Stimulated activated CD4-positive, alpha-beta T cell treated with anti-CD3 and anti-CD28 coated beads, Interleukin-1b, Interleukin-23, amount 100 ng/mL, for 48 hours (primary cell): ENCODE measurements around the gene IFIT5.
"Not testable (repeated sequence)": the region's sequence is repeated elsewhere in the genome, so short reads cannot be mapped to it uniquely, and the experiment has no call there.

Experiments used
- DNase-seq: peaks from one replicate; pipeline ENCODE4 v3.0.0-alpha.2; 2020

IFIT5 gene

DNA sequence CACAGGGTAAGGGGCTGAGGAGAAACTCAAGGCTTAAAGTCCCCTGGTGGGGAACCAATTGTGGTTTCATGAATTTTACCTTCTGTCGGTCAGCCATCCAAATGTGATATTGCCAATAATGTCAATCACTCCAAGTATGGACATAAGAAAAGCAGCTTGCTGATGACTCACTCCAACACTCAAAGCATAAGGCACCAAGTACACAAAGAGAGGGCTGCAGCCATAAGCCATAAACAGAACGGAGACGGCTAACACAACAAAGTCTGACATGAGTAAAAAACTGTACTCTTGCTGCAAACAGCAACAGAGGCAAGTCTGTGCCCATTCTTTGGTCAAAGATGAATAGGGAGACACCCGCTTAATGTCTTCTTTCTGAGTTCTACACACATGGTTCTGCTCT is 24.2 kb downstream of the IFIT5 start:
- no peak for DNase-seq

DNA sequence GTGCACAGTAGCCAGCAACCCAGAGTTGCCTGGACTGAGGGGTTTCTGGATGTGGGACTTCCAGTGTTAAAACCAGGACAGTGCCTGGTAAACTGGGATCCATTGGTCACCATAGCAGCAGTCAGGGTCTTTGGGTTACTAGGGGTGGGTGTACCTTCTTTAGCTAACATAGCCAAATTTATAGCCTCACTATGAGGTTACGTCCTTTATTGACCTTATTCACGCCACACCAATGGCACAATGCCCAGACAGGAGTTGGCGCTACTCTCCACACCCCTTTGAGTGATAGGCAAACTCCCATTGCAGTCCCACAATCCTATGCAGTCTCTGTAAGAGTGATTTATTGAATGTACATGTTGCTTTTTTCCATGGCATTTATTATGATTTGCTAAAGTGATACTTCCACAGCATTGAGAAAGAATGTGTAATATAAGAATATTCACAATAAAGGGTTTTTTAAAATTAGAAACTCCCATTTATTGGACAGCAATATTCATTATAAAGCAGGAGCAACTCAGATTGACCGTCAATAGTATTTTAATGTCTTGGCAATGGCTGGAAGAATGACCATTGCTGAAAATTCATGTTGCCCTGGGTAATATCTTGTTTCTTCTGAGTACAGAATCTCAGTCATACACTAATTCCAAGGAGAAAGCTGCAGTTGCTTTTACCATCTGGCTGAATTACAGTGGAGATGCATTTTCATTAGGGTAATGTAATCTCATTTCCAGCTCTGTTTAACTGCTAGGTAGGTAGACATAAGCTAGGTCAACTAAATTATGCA is 26.1 kb downstream of the IFIT5 start:
- no peak for DNase-seq

DNA sequence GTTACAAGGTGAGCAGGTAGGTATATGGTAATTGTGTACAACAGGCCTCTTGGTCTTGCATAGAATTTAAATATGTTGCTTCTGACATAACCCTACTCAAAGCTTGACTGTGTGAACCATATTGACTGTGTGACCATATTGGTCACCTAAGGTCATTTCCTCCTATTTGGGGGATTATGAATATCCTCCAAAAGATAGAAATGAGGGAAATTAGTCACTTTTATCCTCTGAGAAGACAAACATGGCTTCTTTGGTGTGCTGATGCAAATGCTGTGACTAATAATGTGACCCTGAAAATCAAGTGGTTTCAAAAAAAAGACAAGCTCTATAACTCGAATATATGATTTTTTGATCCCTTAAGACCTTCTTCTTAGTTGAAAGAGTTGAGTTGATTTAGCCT is 27.9 kb downstream of the IFIT5 start:
- DNase-seq = no peak

DNA sequence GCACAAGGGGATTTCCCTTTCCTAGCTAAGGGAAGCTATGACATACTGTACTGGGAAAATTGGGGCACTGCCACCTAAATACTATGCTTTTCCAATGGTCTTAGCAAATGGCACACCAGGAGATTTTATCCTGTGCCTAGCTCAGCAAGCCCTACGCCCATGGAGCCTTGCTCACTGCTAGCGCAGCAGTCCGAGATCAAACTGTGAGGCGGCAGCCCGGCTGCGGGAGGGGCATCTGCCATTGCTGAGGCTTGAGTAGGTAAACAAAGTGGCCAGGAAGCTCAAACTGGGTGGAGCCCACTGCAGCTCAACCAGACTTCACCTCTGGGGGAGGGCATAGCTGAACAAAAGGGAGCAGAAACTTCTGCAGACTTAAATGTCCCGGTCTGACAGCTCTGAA is 30.5 kb downstream of the IFIT5 start:
- not testable (repeated sequence) for DNase-seq

DNA sequence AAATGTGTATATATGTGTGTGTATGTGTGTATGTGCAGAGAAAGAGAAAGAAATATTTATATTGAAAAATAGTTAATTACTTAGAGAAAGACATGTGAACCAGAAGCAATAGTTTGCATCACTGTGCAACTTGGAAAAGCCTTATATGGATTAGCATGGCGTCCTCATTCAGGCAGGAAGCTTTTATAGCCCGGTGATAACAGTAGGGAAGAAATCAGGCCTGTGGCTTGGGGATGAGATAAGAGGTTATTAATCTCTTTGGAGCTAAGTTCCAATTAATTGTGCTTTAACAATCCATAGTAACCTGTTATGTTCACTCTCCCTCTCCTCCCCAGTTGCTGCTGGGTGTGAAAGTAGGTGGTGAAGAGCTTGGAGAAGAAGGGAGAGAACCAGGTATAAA is 36.5 kb downstream of the IFIT5 start:
- DNase-seq = no peak

DNA sequence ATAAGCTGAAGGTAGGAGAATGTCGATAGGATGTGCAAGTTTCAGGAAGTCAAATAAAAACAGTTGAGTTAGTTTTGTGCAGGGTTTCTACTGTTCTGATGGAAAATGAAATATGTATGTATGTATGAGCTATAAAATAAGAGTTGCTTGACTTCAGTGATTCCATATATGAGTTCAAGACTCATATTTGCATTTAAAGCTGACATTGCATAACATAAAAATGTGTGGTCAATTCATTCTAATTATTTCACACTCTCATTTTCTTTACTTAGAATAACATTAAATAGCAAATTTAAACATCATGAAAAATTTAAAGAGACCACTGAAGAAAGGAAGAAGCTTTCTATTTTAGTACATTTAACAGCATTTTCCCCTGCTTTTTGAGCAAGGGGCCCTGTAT is 37.8 kb downstream of the IFIT5 start:
- DNase-seq = no peak

DNA sequence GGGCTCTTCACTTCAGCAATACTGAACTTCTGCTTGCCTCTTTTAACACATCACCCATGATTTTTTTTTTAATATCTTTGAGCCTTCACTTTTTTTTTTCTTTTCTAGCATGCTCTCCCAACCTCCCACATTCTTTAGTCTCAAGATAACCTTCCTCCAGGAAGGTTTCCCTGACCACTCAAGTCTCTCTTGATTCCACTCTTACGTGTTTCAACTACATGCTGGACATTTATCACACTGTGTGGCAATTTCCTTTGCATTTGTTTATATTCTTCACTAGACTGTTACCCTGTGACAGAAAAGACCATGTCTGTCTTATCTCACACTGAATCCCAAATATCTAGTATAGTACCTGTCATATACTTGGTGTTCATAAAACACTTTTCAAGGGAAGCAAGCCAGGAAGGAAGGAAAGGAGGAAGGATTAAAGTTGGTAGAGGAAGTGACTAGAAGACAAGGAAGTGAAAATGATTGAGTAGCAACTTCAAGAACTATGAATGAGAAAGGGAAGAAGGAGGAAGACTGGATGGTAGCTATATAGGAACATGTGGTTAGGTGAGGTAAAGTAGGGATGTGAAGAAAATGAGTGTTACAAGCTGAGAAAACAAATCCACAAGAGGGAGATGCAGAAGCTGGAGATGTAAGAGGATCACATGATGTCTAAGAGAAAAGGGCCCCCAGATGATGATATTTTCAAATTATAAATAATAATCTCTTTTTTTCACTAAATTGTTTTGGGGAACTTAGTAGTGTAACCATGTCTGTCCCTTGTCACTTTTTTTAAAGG is 40.4 kb downstream of the IFIT5 start:
- DNase-seq = no peak

DNA sequence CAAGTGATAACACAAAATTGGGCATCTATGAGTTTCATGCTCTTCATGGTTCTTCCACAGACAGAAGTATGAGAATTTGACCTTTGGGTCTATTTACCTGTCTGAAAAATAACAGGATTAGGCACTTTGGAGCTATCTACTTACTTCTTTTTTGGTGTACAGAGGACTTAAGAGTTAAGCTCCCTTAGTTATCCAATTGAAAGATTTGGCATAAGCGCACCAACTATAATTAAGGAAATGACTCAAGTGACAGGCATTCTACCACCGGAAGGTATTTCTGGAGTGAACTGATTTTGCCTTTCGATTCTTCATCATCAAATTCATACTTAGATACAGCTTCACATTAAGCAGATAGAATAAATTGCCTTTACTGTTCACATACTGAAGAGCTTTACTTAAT is 43.9 kb downstream of the IFIT5 start:
- DNase-seq = no peak

DNA sequence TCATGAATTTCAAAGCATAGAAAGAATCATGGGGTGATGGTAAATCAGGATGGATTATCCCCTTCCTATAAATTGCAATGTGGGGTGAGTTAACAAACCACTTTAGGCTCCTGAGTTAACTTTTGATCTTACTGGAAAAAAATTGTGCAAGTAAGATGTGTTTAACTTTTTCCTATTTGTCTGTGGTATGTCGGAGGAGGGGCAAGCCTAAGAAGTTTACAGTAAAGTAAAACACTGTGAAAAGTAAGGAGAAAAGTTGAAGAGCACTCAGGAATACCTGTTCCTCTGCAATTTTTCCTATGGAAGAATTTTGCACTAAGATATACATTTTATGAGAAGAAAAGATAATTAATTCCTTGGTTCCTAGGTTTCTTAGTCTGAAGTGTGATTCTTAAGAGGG is 44.4 kb downstream of the IFIT5 start:
- no peak for DNase-seq

DNA sequence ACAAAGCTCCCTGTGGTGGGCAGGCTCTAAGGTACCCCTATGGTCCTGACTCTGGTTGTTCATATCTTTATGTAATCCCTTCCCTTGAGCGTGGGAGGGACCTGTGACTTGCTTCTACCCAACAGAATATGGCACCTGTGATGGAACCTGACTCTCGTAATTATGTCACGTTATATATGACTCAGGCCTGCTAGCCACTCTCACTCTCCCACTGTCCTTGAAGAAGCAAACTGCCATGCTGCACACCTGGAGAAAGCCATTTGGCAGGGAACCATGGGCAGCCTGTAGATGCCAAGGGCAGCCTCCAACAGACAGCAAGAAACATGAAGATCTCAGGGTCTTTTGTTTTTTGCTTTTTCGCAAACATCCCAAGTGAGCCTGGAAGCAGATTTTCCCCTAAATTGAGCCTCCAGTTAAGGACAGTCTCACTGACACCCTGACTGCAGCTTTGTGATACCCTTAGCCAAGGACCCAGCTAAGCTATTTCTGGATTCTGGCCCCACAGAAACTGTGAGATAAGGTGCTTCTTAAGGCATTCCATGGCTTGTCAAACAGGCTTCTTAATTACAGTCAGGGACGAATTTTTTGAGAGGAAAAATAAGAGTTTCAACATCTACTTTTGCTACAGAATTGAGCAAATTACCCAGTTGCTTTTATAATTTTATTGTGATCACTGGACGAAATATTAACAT is 49.6 kb downstream of the IFIT5 start:
- DNase-seq = no peak

DNA sequence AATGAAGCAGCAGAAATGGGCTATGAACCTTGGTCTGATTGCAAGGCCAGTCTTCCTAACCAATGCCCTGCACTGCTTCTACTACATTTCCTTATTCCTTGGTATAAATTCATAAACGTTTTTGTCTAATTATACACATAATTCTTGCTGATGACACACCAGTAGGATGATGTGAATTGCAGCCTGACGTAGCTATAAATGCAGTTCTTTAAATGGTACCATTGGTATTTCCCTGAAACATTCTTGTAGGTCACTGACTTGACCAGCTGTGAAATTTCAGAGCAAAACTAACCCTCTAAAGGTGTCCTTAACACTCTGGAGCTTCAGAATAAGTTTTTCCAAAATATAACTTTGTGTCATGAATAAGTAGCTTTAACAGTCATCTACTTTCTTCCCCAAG is 50.8 kb downstream of the IFIT5 start:
- no peak for DNase-seq

DNA sequence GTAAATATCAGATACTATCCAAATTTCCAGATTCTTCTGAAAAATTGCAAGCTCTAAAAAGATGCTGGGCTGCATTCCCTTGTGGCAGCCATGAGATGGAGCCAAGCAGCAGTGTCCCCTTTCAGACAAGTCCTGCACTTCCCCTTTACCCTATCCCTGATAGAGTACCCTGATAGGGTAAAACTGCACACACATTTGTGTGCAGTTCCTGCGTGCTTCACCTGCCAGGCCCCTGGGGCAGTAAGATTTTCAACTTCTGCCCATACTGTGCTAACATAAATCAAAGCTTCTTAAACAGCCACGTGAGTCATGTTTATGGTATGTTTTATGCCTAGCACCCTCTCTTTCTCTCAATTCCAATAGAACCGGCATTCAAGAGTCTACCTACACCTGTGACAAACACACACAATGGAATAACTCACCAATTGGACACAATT is 52.2 kb downstream of the IFIT5 start:
- no peak for DNase-seq

DNA sequence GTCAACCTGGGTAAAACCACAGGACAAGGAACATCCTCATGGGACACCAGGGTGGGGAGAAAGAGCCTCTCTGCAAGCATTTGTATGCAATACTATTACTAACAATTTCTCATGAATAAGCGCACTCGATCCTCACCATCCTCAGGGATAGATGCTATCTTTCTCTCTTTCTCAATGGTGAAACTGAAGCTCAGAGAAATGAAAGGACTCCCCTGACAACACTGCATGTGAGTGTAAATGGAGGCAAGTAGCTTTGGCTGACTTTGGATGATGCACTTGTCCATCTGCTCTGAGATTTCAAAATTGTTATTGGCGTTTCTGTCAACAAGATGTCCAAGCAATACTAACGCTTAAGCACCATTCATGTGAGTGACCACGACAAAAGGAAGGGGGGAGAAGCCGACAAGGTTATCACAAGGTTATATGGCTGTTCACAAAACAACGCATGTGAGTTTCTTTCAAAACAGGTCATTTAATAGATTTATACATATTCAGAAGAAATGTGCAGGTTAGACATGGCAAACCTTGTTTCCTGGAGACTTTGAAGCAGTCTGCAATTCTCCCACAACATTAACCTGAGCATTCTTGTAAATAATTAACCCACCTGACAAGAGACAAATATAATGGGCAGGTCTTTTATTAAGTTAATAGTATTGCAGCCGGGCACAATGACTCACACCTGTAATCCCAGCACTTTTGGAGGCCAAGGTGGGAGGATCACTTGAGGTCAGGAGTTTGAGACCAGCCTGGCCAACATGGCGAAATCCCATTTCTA is 54.0 kb downstream of the IFIT5 start:
- no peak for DNase-seq

DNA sequence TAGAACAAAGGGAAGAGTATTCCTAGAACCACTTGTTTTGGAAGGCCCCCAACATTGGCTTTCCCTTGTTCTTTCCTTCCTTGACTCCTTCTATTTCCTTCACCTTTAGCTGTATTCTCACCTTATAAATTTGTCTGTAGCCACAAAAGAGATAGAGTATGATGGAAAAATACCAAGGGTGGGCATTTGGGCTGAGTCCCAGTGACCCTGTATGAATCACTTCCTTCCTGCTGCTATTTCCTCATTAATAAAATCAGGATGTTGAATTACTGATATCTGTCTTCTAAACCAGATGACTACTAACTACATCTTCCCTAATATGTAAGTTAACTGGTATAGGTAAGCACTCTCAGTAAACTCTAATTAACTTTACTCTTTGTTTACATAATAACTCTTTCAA is 55.1 kb downstream of the IFIT5 start:
- DNase-seq = no peak
